NOMO-1 (cell line): ENCODE measurements around the gene UGT2B7.
"Not testable (repeated sequence)": the region's sequence is repeated elsewhere in the genome, so short reads cannot be mapped to it uniquely, and the experiment has no call there.

Source experiments
- DNase-seq, 2 experiments: peaks; one replicate each; lab custom pipeline; 2025; ENCODE audit not compliant: unreplicated experiment in 2 of 2; lab: John Stamatoyannopoulos, UW

Gene UGT2B7

DNA sequence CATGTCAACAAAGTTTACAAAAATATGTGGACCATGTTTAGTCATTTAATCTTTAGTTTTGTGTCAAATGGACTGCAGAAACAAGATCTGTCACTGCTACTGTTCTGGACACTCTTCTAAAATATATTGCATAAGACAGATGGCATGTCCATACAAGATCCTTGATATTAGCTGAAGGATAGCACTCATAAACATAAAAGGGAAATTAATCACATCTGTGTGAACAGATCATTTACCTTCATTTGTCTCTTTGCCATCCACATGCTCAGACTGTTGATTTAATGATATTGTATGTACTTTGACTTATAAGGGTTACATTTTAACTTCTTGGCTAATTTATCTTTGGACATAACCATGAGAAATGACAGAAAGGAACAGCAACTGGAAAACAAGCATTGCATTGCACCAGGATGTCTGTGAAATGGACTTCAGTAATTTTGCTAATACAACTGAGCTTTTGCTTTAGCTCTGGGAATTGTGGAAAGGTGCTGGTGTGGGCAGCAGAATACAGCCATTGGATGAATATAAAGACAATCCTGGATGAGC is at the start of gene UGT2B7:
TSS of gene UGT2B7 (plus strand) at position 364 of the 546 bp plus-strand sequence. CDS start at position 411, 47 bp downstream.
- no peak for DNase-seq

DNA sequence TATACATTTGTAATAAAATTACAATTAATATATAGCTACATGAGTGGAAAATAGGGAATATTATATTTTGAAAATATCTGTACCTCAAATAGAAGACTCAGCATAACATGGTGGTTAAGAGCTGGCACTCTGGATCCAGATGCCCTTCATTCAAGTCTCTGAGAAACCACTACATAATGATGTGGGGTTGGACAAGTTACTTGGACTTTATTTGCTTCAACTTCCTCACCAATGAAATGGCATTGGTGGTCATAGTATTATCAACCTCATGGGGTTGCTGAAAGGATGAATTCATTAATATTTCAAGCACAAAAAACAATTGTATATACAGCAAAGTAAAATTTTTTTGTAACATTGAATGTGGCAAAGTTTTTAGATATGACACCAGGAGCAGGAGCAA is 46.4 kb upstream of the UGT2B7 start:
- no peak for DNase-seq

DNA sequence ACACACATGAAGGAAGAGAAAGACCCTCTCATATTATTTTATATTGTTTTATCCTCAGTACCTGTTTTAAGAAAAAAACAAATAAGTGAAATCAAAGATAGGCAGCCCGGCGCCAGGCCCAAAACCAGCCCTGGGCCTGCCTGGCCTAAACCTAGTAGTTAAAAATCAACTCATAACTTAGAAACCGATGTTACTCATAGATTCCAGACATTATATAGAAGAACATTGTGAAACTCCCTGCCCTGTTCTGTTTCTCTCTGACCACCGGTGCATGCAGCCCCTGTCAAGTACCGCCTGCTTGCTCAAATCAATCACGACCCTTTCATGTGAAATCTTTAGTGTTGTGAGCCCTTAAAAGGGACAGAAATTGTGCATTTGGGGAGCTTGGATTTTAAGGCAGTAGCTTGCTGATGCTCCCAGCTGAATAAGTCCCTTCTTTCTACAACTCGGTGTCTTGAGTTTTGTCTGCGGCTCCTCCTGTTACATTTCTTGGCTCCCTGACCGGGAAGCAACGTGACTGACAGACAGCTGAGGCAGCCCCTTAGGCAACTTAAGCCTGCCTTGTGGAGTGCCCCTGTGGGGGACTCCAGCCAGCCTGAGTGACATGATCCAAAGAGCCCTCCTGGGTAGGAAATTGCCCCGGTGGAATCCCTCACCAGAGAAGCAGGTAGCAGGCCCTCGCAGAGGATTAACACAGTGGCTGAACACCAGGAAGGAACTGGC is 45.3 kb upstream of the UGT2B7 start:
- not testable (repeated sequence) for DNase-seq

DNA sequence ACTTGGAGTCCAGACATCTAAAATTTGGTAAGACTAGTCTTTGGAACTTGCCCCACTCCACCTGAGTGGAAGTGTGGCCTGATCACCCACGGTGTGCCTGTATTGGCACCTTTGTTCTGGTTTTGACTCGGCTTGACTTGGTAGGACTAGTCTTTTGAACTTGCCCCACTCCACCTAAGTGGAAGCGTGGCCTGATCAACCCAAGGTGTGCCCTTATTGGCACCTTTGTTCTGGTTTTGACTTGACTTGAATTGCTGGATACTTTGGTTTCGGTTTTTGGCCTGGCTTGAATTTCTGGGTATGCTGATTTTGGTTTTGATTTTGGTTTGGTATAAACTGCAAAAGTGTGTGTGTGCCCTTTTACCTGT is 44.7 kb upstream of the UGT2B7 start:
- DNase-seq = no peak

DNA sequence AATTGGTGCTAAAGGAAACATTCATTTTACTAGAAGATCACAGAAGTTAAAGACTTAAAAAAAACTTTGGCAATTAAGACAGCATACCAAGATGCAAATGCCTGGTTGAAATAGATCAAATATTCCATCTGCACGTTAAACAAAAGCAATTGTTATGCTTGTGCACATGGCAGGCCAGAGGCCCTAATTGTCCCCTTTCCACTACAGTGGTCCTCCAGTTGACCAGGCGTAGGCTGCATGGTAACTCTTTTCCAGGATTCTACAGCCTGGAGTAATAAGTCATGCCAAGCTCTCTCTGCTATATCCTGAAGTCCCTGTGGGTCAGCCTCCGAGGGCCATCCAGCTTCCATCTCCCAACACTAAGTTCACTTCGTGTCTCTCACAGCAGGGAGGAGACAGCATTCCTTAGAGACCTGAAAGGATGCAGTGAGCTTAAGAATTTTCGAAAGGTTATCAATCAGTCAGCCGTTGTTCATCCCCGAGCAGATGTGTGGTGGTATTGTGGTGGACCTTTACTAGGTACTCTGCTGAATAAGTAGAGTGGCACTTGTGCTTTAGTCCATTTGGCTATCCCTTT is 42.9 kb upstream of the UGT2B7 start:
- not testable (repeated sequence) for DNase-seq

DNA sequence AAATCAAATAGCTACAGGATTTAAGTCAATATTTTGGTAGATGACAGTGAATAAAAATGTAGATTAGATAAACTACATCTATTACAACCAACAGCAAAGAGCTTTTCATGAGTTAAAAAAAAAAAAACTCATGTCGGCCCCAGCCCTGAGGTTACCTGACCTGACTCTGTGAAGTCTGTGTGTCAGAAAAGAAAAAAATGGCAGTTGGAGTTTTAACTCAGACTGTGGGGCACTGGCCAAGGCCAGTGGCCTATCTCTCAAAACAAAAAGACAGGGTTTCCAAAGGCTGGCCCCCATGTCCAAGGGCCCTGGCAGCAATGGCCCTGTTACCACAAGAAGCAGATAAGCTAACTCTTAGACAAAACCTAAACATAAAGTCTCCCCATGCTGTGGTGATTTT is 42.2 kb upstream of the UGT2B7 start:
- not testable (repeated sequence) for DNase-seq

DNA sequence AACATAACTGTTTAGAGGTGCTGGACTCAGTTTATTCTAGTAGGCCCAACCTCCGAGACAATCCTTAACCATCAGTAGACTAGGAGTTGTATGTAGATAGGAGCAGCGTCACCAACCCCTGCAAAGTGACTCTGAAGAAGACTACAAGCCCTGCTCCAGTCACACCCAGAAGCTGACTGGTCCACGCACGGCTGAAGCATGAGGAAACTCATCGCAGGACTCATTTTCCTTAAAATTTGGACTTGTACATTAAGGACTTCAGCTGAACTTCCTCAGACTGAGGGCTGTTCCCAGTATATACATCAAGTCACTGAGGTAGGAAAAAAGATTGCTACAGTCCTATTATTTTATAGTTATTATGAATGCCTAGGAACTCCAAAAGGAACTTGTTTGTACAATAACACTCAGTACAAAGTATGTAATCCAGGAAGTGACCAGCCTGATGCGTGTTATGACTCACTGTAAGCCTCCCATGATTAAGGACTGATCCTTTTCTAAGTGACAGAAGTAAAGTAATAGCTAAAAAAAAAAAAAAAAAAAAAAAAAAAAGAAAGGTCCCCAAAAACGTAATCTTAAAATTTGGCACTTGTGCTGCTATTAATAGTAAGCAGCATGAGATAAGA is 41.6 kb upstream of the UGT2B7 start:
- DNase-seq = no peak

DNA sequence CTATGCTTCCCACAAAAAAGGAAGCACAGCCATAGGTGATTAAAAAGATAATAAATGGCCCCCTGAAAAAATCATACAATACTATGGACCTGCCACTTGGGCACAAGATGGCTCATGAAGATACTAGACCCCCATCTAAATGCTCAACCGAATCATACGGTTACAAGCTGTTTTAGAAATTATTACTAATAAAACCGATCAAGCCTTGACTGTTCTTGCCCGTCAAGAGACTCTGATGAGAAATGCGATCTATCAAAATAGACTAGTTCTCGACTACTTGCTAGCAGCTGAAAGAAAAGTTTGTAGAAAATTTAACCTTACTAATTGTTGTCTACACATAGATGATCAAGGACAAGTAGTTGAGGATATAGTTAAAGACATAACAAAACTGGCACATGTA is 40.1 kb upstream of the UGT2B7 start:
- no peak for DNase-seq

DNA sequence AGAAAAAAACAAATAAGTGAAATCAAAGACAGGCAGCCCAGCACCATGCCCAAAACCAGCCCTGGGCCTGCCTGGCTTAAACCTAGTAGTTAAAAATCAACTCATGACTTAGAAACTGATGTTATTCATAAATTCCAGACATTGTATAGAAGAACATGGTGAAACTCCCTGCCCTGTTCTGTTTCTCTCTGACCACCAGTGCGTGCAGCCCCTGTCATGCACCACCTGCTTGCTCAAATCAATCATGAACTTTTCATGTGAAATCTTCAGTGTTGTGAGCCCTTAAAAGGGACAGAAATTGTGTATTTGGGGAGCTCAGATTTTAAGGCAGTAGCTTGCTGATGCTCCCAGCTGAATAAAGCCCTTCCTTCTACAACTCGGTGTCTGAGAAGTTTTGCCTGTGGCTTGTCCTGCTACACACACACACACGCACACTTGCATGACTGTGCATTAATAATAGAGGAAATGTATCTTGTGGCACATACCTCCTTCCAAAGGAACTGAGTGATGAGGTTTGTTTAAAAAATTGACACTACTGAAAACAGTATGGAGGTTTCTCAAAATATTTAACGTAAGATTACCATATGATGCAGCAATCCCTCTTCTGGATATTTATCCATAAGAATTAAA is 39.2 kb upstream of the UGT2B7 start:
- no peak for DNase-seq

DNA sequence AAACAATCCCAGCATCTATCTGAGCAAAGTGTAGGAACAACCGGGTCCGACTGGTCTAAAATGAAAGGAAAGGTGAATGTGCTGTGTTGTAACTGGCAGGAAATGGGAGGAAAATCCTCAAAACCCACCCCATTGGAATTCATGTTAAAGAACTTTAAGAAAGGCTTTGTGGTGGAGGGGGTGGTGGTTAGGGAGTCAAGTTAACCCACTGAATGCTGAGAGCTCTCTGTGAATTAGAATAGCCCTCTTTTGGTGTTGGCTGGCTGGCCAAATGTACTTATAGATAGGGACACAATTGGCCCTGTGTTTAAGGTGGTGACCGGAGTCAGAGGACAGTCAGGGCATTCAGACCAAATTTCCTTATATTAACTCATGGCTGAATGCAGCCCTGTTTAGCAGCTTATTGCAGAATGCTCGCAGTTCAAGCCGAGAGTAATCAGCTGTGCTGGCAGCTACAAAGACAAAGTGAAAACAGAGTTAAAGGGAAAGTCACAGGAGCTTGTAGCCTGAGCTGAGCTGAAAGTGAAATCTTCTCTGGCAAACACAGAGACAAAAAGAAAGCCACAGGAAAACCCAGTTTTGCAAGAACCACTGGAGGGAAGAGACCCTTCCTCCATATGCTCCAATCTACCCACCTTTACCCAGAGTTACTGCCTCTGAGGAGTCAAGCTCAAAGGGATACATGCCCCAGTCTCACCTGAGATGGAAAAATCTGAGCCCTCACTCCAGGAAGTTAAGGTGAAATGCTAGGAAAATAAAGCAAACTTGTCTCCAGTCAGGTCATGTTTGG is 38.5 kb upstream of the UGT2B7 start:
- no peak for DNase-seq

DNA sequence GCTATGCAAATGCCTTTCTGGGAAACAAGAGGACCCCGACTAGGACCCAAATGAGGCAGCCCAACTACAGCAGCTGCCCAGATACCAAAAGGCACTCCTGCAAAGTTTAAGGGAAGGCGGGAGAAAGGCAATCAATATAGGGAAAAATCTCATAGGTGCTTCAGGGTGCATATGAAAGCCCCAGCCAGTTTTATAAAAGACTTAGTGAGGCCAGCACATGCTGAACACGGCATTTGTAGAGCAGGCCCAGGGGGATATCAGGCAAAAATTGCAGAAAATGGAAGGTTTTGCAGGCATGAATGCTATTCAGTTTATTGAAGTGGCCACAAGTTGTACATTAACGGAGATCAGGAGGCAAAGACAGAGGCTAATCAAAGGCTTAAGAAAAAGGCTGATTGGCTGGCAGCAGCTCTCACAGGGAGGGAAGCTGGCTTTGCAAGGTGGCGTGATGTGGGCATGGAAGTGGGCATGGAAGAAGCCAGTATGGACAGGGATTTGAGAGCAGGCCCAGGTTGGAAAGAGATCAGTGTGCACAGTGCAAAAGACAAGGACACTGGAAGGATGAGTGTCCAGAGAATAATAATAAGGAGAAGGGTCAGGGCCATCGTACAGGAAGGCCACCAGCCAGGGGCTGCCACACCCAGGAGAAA is 37.7 kb upstream of the UGT2B7 start:
- no peak for DNase-seq

DNA sequence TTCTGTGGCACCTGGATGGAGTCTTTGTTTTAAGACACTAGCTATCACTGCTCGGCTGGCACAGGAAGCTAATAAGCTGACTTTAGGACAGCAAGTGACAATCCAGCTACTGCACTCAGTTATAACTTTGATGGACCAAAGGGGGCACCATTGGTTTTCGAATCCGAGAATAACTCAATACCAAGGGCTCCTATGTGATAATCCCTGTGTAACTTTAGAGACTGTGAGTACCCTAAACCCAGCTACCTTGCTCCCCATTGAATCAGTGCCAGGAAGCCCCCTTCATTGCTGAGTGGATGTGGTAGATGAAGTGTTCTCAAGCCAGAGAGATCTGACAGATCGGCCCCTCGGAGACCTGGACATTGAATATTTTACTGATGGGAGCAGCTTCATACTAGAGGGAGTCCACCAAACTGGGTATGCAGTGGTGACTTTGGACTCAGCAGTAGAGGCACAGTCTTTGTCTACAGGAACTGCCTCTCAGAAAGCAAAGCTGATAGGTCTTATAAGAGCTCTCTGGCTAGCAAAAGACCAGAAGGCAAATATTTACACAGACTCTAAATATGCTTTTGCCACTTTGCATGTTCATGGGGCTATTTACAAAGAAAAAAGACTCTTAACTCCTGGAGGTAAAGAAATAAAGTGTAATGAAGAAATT is 35.5 kb upstream of the UGT2B7 start:
- no peak for DNase-seq

DNA sequence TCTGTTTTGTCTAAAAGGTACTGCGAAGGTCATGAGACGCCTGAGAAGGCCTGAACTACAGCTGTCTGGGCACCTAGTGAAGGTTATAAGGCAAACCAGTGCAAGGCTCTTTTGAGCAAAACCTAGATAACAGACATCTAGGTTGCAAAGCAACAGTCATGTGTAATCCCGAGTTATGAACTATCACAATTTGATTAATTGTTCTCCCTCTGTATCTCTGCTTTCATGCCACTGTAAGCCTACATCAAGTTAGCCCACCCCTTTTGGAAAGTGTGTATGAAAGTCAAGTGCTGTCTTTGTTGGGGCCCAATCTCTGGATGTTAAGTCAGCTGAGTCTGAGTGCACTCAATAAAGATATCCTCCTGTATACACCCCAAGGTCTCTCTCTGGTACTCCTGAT is 31.9 kb upstream of the UGT2B7 start:
- no peak for DNase-seq

DNA sequence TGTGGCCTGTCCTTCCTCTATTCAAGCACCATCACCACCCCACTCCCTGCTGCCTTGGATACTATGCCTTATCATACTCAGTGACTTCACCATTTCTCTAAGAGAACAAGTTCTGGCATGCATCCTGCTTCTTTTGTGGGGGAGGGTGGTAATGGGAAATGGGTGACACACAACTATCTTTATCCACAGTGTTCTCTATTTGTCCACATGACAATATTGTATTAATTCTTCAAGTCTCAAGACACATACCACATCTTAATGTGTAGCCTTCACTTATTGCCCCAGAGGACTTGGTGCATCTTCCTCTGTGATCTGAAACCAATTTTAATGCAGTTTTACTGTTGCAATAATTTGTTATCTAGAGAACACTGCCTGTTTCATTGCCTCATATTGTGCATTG is 29.3 kb upstream of the UGT2B7 start:
- DNase-seq = no peak

DNA sequence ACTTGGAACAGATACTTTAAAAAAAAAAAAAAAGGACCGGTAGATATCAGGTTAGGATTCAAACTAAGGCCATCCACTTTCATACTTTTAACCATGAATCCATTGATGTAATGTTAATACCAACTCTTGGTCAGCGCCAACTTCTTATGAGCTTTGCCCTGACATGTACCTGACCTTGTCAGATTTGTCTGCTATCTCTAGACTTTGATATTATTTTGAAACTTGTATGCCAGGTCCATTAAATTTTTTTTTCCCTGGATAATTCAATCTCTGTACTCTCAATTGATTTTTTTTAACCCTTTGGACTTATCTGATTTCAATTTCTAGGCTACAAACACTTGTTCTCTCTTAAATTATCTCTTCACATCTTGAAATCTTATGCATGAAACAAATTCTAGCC is 27.2 kb upstream of the UGT2B7 start:
- no peak for DNase-seq

DNA sequence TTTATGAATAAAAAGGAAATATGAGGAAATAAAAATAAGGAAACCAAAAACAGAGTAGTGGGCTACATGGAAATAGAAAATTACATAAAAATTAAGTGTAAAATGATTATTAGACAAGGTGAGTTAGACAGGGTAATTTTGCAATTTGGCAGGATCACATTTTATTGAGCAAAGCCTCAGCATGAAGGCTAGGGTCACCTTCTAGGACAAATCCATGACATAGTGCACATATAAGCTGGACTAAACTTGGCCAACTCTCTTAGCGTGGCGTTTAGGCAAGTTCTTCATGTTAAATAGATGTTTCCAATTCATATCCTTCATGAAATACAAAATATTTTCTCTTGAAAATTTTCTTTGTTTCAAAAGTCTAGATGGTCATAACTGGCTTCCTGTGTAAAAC is 25.7 kb upstream of the UGT2B7 start:
- DNase-seq = no peak

DNA sequence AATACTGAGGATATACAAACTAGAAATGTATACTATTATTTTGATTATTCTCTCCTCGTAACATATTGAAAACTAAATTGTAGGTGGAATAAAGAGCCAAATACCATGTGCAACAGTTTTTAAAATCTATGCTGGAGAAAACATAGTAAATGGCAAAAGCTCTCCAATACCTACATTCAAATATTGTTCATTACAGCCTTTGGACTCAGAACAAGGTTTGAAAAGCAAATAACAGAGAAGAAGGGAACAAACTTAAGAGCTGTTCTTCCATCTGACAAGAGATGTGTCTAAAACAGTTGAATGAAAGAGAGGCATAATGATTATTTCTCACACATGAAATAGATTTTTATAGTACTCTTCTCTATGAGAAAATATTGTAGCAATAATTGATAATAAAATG is 25.0 kb upstream of the UGT2B7 start:
- DNase-seq = no peak

DNA sequence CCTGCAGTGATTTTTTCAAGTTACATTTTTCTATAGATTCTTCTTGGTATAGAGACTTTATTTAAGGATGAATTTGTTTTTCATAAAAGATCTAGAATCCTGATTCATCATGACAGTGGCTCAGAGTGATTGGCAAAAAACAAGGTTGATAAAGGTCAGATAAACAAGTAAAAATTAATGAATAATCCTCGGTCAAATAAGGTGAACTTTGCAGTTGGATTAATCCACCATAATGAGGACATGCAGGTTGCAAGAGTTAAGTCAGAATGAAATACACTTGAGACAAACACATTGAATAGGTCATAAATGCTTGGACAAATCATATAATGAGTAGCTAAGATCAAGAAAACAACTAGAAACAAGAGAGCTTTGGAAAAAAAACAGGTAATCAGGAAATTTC is 22.9 kb upstream of the UGT2B7 start:
- DNase-seq = no peak

DNA sequence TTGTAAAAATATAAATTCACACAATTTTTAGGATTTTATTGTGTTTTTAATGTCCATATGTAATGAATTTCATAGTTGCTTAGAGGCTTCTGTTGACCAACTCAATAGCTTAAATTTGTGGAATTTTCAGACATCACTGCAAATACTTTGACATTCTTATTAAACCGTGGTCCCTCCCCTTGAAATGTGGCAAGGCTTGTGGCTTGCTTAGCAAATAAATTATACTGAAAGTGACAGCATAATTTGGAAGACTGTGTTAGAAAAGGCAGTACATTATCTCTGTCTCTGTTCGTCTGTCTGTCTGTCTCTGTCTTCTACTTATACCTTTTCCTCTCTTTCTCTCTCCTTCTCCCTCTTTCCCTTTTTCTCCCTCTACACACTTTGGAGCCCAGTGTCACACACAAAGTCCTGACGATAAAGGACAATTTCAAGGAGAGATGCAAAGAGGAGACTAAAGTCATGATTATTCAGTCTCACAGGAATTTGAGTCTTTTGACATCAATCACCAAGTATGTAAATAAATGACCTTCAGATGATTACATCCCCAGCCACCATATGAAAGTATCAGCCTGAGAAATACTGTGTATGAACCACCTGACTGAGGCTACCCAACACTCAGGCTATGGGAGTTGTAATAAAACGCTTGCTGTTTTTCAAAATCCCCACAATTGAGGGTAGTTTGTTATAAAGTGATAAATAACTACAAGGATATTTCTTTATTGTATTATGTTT is 21.0 kb upstream of the UGT2B7 start:
- no peak for DNase-seq
